Measurements from ENCODE around the gene ACE.

Gene ACE

GRCh38 chr17:63531022-63531965 is 54.4 kb downstream of the ACE start:
- TF ChIP-seq ZNF274 (IDR thresholded peaks at IDR 0.05; ENCODE audit: low read depth, low read length) = no peak
- no peak overlapping the region for H3K4me3 ChIP-seq (ENCODE audit: low read length)

GRCh38 chr17:63533433-63534077 is 56.7 kb downstream of the ACE start:
- TF ChIP-seq ZNF274 (IDR thresholded peaks at IDR 0.05; ENCODE audit: low read depth, low read length) = no peak
- no peak overlapping the region for H3K4me3 ChIP-seq (ENCODE audit: low read length)

- H3K4me3 ChIP-seq (ENCODE audit: low read length) = no peak overlapping the region
- TF ChIP-seq ZNF274 (IDR thresholded peaks at IDR 0.05; ENCODE audit: low read depth, low read length) = no peak
Measured at GRCh38 chr17:63534078-63534570, 57.3 kb downstream of the ACE start.

GRCh38 chr17:63534816-63535455 is 58.1 kb downstream of the ACE start:
- no peak for TF ChIP-seq ZNF274 (IDR thresholded peaks at IDR 0.05; ENCODE audit: low read depth, low read length)
- H3K4me3 ChIP-seq (ENCODE audit: low read length) = no peak overlapping the region

GRCh38 chr17:63535640-63536039 is 58.8 kb downstream of the ACE start:
- H3K4me3 ChIP-seq (ENCODE audit: low read length) = no peak overlapping the region
- TF ChIP-seq ZNF274 (IDR thresholded peaks at IDR 0.05; ENCODE audit: low read depth, low read length) = no peak

- no peak overlapping the region for H3K4me3 ChIP-seq (ENCODE audit: low read length)
- no peak for TF ChIP-seq ZNF274 (IDR thresholded peaks at IDR 0.05; ENCODE audit: low read depth, low read length)
Measured at GRCh38 chr17:63537001-63537400, 60.1 kb downstream of the ACE start.

- H3K4me3 ChIP-seq (ENCODE audit: low read length) = no peak overlapping the region
- TF ChIP-seq ZNF274 (IDR thresholded peaks at IDR 0.05; ENCODE audit: low read depth, low read length) = no peak
Measured at GRCh38 chr17:63537991-63538692, 61.3 kb downstream of the ACE start.

GRCh38 chr17:63538693-63539595 is 62.1 kb downstream of the ACE start:
- TF ChIP-seq ZNF274 (IDR thresholded peaks at IDR 0.05; ENCODE audit: low read depth, low read length) = no peak
- H3K4me3 ChIP-seq (ENCODE audit: low read length) = no peak overlapping the region

GRCh38 chr17:63540590-63540989 is 63.7 kb downstream of the ACE start:
- H3K4me3 ChIP-seq (ENCODE audit: low read length) = no peak overlapping the region
- TF ChIP-seq ZNF274 (IDR thresholded peaks at IDR 0.05; ENCODE audit: low read depth, low read length) = no peak

- TF ChIP-seq ZNF274 (IDR thresholded peaks at IDR 0.05; ENCODE audit: low read depth, low read length) = no peak
- H3K4me3 ChIP-seq (ENCODE audit: low read length) = no peak overlapping the region
Measured at GRCh38 chr17:63542218-63542545, 65.3 kb downstream of the ACE start.

GRCh38 chr17:63542942-63543821 is 66.3 kb downstream of the ACE start:
- no peak overlapping the region for H3K4me3 ChIP-seq (ENCODE audit: low read length)
- TF ChIP-seq ZNF274 (IDR thresholded peaks at IDR 0.05; ENCODE audit: low read depth, low read length) = no peak

- no peak overlapping the region for H3K4me3 ChIP-seq (ENCODE audit: low read length)
- TF ChIP-seq ZNF274 (IDR thresholded peaks at IDR 0.05; ENCODE audit: low read depth, low read length) = no peak
Measured at GRCh38 chr17:63543822-63544420, 67.1 kb downstream of the ACE start.
